GM19452 (cell line): ENCODE results near the gene GSTT2.
"Not testable (repeated sequence)": the region's sequence is repeated elsewhere in the genome, so short reads cannot be mapped to it uniquely, and the experiment has no call there.

Source experiments
- ATAC-seq: cut with Tn5 transposase; IDR thresholded peaks from one replicate; pipeline ENCODE4 v1.9.1; 2021; ENCODE audit not compliant: unreplicated experiment

GSTT2 gene

DNA sequence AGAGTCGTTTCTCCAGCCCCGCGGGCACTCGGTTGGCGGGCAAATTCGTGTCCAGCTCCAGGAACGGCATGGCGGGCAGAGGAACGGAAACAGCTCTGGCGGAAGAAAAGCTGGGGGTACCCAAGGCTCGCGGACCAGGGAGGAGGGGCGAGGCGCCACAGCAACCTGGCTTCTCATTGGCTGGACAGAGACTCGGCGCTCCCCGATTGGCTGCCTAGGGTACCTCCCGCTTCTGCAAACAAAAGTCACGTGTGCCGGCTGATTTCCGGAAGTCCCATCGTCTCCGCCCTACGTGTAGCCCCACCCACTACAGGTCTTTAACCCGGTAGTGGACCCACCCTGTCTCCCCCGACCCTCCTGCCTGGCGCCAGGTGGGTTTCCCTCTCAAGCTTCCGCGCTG, 5.6 kb upstream of the GSTT2 start, which contains the start of gene DDT:
Gene DDT (minus strand): TSS at position 97 of the 400 bp plus-strand sequence. CDS start 27 bp downstream, at position 70.
- peak; percentile 90 for ATAC-seq

- ATAC-seq, result not testable (repeated sequence)
Measured at GRCh38 chr22:23974836-23975352, 5.0 kb upstream of the GSTT2 start.

DNA sequence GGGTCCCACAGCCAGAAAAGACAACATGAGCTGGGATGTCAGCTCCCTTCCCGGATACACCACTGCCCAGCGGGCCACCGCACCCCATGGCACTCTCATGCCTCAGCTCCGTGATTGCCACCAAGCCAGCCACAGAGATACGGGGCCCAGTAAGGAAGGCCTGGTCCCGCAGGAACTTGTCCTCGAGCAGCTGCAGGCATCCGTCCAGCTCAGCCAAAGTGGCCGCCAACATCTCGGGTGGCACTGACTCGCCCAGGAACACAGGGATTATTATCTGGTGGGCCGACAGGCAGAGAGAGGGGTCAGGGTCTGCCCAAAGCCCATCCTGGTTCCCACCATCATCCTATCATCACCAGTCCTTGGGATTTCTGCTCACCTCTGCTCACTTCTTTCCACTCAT, 2.6 kb upstream of the GSTT2 start:
- not testable (repeated sequence) for ATAC-seq

- ATAC-seq, result not testable (repeated sequence)
Measured at GRCh38 chr22:23980567-23980966, 633 bp downstream of the GSTT2 start.

- ATAC-seq, result no peak
Measured at GRCh38 chr22:23984430-23984829, 4.5 kb downstream of the GSTT2 start.

- not testable (repeated sequence) for ATAC-seq
Measured at GRCh38 chr22:23986089-23986488, 6.2 kb downstream of the GSTT2 start.

DNA sequence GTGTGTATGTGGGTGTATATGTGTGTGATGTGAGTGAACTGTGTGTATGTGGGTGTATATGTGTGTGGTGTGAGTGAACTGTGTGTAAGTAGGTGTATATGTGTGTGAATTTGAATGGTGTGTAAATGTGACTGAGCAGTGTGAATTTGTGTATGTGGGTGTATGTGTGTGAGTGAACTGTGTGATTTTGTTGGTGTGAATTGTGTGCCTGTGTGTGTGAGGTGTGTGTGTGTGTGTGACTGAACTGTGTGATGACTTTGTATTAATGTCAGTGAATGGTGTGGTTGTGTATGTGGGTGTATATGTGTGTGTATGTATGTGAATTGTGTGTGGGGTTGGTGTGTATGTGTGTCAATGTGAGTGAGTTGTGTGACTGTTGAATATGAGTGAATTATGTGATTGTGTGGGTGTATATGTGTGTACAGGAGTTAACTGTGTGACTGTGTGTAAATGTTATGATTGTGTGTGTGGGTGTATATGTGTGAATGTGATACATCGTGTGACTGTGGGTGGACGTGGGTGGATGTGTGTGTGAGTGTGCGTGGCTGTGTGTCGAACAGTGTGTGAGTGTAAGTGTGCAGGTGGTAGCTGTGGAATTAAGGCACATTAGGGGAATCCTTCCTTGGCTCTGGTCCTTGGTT, 6.7 kb downstream of the GSTT2 start:
- ATAC-seq, result not testable (repeated sequence)

GRCh38 chr22:23989583-23990244, 9.8 kb downstream of the GSTT2 start:
- not testable (repeated sequence) for ATAC-seq

GRCh38 chr22:23993080-23993479, 13.1 kb downstream of the GSTT2 start:
- not testable (repeated sequence) for ATAC-seq

DNA sequence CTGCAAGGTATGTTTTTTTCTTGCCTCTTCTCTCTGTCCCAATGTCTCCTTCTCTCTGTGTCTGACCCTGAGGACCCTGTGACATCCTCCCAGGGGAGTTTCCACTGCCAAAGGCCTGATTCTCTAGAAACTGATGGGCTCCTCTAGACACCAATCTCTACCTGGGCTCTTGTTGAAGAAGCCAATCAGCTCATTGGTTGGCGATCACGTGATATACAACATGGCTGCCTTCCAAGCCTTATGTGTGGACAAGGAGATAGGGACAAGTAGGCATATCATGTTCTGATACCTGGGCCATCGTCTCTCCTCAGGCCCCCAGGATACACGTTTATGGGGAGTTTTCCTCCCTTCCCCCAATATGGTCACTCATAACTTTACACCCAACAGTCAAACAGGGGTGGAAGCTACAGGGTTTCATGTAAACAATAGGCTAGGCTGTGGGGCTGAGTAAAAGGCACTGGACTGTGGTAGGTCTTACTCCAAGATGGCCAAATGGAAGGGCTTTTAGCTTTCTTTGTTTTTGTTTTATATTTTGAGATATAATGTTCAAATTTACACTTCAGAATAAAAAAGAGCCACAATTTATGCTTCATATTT, 13.7 kb downstream of the GSTT2 start:
- ATAC-seq, result not testable (repeated sequence)

DNA sequence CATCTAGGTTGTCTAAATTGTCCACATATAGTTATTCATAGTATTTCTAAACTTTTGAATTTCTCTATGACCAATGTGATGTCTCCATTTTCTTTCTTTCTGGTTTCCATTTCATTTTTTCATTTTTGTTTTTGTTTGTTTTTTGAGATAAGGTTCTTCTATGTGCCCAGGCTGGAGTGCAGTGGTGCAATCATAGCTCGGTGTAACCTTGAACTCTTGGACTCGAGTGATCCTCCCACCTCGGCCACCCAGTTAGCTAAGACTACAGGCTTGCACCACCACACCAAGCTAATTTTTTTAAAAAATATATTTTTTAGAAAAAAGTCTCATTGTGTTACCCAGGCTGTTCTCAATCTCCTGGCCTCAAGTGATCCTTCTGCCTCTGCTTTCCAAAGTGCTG, 17.2 kb downstream of the GSTT2 start:
- no peak for ATAC-seq

DNA sequence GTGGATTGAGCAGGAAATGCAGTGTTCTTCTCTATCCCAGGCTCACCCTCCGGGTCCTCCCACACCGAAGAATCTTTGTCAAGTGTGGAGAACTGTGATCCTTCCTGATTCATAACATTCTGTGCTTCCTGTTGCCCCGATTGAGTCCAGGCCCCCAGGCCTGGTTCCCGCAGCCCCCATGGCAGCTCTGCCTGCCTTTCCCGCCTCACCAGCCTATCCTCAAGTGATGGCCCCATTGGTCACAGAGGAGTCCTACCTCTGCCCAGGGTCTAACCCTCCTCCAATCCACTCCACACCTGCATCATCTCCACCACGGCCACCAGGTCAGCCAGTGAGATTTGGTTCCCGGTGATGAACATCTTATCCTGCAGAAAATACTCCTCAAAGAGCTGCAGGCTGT, 19.8 kb downstream of the GSTT2 start:
- not testable (repeated sequence) for ATAC-seq

GRCh38 chr22:24001314-24001713, 21.4 kb downstream of the GSTT2 start:
- ATAC-seq, result no peak

GRCh38 chr22:24002272-24002671, 22.3 kb downstream of the GSTT2 start:
- no peak for ATAC-seq

GRCh38 chr22:24002851-24003250, 22.9 kb downstream of the GSTT2 start:
- no peak for ATAC-seq

GRCh38 chr22:24003887-24004286, 24.0 kb downstream of the GSTT2 start:
- ATAC-seq, result no peak

- no peak for ATAC-seq
Measured at GRCh38 chr22:24005201-24005600, 25.3 kb downstream of the GSTT2 start, which contains the start of gene GSTT4. Gene GSTT4, minus strand, starts transcription at chr22:24005453. Its CDS starts 97 bp downstream, at chr22:24005356.

GRCh38 chr22:24006207-24006913, 26.4 kb downstream of the GSTT2 start:
- no peak for ATAC-seq

GRCh38 chr22:24006914-24007214, 26.9 kb downstream of the GSTT2 start:
- no peak for ATAC-seq

DNA sequence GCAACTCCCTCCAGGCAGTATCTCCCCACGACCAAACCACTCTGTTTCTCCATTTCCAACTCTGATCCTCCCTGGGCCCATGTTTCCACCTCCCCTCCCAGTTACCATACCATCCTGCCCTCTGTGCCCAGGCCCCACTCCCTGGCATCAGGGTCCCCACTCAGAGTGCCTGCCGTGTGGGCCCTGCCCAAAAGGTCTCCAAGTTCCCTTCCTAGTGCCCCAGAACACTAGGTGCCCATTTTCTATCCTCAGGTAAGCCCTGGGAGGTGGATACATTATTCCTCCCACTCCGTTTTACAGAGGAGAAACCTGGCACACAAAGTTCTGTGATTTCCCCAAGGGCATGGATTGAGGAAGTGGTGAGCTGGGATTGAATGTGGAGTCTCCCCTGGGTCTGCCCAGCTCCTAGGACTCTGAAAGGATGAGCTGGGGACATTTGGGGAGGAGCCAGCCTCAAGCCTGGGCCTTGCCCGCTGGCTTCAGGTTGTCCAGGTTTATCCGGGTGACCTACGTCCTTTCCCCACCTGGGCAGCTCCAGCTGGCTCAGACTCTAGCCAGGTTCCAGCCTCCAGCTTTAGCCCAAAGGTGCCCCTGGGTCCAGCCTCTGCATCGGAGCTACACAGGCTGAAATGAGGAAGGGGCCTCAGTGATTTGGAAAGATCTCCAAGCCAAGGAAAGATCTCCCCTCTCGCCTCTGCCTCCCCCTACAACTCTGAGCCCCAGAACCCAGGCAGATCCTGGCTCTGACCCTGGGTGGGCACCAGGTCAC, 27.5 kb downstream of the GSTT2 start:
- no peak for ATAC-seq

DNA sequence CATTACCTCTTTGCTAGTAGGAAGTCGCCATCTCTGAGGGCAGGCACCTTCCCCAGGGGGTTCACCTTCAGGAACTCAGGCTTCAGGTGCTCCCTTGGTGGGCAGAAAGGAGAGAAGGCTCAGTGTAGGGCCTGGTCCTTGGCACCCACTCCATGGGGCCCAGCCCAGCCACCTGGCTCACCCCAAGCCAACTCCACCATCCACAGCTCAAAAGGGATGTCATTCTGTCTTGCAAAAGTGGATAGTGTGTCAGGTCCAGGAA, 28.0 kb downstream of the GSTT2 start:
- ATAC-seq, result no peak
